Dendritic cell treated with granulocyte-macrophage colony-stimulating factor and Interleukin-4, amounts not matched to agents 40 ng/mL and 50 ng/mL, for 4 days (primary cell): ENCODE measurements around the gene POC1A.
"Not testable (repeated sequence)": the region's sequence is repeated elsewhere in the genome, so short reads cannot be mapped to it uniquely, and the experiment has no call there.

Source experiments
- H3K27ac Mint-ChIP-seq: one replicate; pipeline ENCODE4 v1.8.0; 2022; ENCODE audit warnings: mild to moderate bottlenecking, mixed read lengths
- H3K27me3 Mint-ChIP-seq: one replicate; pipeline ENCODE4 v1.8.0; 2022; ENCODE audit warnings: mild to moderate bottlenecking, mixed read lengths
- H3K36me3 Mint-ChIP-seq: one replicate; pipeline ENCODE4 v1.8.0; 2022; ENCODE audit warnings: low read depth, mixed read lengths
- H3K4me1 Mint-ChIP-seq: one replicate; pipeline ENCODE4 v1.8.0; 2022; ENCODE audit warnings: low read depth, mixed read lengths
- H3K4me3 Mint-ChIP-seq: one replicate; pipeline ENCODE4 v1.8.0; 2022; ENCODE audit warnings: mild to moderate bottlenecking, moderate library complexity, mixed read lengths
- H3K9me3 Mint-ChIP-seq: one replicate; pipeline ENCODE4 v1.8.0; 2022; ENCODE audit warnings: mixed read lengths
- intact Hi-C: fragments of 100-400 bp; cut with micrococcal nuclease; formaldehyde crosslinking; loops from one replicate; pipeline ENCODE4 v1.15.0; 2022

POC1A gene

DNA sequence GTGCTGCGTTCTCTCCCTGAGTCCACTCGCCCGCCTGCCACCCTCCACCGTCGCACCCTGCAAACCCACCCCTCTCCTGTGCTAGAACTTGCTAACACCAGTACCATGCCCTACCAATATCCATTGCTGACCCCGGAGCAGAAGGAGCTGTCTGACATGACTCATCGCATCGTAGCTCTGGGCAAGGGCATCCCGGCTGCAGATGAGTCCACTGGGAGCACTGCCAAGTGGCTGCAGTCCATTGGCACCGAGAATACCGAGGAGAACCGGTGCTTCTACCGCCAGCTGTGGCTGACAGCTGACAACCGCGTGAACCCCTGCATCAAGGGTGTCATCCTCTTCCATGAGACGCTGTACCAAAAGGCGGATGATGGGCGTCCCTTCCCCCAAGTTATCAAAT lies 38.8 kb upstream of the POC1A start:
- intact Hi-C loops: no loop called here
- H3K36me3 Mint-ChIP-seq: peaks cover under 1% of the 10 kb centered on the region
- peak overlapping the region; percentile 66 for H3K27ac Mint-ChIP-seq
- H3K27me3 Mint-ChIP-seq: no peaks in the 10 kb centered on the region
- peaks cover 80% of the 10 kb centered on the region for H3K4me1 Mint-ChIP-seq
- H3K9me3 Mint-ChIP-seq: no peaks in the 10 kb centered on the region
- H3K4me3 Mint-ChIP-seq: no peak overlapping the region

DNA sequence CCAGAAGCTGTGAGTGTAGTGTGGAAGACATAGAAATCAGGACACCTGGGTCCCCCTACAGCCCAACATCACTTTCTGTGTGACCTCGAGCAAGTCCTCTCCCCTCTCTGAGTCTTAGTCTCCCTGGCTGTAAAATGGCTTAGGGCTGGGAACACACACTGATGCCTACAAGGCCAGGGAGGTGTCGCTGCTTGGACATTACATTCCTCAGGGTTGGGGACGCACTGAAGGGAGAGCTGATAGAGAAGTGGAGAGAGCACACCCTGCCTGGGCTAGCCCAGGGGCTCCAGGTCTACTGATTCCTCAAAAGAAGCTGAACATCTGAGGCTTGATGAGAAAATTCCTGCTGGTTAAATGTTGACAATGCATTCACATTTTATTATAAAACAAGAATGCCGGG lies 37.4 kb upstream of the POC1A start:
- no peaks in the 10 kb centered on the region for H3K9me3 Mint-ChIP-seq
- H3K27ac Mint-ChIP-seq: peak overlapping the region; percentile 87
- intact Hi-C loops: no loop called here
- no peak overlapping the region for H3K4me3 Mint-ChIP-seq
- no peaks in the 10 kb centered on the region for H3K27me3 Mint-ChIP-seq
- no peaks in the 10 kb centered on the region for H3K36me3 Mint-ChIP-seq
- peaks cover 78% of the 10 kb centered on the region for H3K4me1 Mint-ChIP-seq

DNA sequence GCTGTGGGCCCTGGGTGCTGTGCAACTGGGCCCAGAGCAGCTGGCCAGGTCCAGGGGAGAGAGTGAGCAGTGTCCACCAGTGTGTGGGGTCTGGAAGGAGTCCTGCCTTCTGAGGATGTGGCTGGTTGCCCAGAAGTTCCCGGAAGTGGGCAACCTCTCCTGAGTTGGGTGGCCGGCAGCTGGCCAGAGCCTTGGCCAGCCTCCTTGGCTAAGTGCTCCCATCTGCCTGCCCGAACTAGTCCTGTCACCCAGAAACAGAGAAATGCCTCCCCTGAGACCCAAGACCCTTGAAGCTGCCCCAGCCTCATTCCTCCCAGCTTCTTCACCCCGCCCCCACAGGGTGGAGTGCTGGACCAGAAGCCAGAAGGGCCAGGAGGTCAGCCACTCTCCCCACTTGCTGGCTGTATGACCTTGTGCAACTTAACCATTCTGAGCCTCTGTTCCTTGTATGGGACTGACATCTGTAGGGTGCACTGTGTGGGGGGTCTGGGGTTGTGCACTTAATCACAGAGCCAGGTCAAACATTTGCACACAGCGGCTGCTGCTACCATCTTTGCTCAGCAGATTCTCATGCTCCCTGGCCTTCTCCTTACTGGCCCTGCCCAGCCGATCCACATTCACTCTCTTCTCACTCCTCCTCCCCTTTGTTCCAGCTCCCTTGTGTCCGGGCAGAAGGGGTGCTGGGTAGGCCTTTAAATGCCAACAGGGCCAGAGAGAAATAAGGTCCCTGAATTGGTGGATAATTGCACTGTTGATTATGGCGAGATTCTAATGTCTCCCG lies 36.3 kb upstream of the POC1A start:
- Mint-ChIP-seq H3K4me3 (no peak overlapping the region), H3K4me1 (peaks cover 78% of the 10 kb centered on the region), H3K27ac (peak overlapping the region; percentile 87), H3K36me3 (no peaks in the 10 kb centered on the region), H3K27me3 (no peaks in the 10 kb centered on the region), H3K9me3 (no peaks in the 10 kb centered on the region)
- intact Hi-C loops: no loop called here

DNA sequence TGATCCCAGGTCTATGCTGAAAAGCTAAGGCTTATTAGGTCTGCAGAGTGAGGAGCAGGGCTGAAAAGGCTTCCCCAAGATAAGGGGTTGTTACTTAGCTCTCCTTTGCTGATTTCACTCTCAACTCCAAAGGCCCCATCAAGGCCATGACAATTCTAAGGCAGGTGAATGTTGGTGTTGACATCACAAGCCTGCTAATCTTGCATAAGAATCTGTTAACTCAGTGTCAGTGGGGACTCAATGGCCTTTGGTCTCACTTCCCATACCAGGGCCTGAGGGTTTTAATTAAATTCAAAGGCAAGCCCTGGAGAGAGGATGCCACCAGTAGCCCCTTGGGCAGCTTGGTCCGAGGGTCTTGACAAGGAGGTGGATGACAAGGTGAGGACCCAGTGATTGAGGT lies 34.3 kb upstream of the POC1A start:
- no peaks in the 10 kb centered on the region for H3K36me3 Mint-ChIP-seq
- peak overlapping the region; percentile 87 for H3K27ac Mint-ChIP-seq
- no peak overlapping the region for H3K4me3 Mint-ChIP-seq
- intact Hi-C loops: no loop called here
- no peaks in the 10 kb centered on the region for H3K27me3 Mint-ChIP-seq
- no peaks in the 10 kb centered on the region for H3K9me3 Mint-ChIP-seq
- H3K4me1 Mint-ChIP-seq: peaks cover 82% of the 10 kb centered on the region

DNA sequence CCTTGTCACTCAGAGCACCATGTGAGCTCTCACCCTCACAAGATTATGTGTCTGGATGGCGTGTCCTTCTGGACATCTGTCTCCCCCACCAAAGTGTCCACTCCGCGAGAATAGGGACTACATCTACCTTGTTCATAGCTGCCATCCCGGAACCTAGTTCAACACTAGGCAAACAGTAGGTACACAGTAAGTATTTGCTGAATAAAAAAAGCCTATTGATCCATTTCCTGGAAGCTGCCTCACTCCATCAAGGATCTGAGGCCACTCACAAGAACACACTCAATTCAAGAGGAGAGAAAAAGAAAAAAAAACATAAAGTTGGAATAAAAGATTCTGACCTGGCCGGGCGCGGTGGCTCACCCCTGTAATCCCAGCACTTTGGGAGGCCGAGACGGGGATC lies 32.5 kb upstream of the POC1A start:
- no peaks in the 10 kb centered on the region for H3K27me3 Mint-ChIP-seq
- H3K36me3 Mint-ChIP-seq: no peaks in the 10 kb centered on the region
- H3K4me1 Mint-ChIP-seq: peaks cover 81% of the 10 kb centered on the region
- peak overlapping the region; percentile 85 for H3K27ac Mint-ChIP-seq
- no peaks in the 10 kb centered on the region for H3K9me3 Mint-ChIP-seq
- intact Hi-C loops: no loop called here
- H3K4me3 Mint-ChIP-seq: peak overlapping the region; percentile 9

DNA sequence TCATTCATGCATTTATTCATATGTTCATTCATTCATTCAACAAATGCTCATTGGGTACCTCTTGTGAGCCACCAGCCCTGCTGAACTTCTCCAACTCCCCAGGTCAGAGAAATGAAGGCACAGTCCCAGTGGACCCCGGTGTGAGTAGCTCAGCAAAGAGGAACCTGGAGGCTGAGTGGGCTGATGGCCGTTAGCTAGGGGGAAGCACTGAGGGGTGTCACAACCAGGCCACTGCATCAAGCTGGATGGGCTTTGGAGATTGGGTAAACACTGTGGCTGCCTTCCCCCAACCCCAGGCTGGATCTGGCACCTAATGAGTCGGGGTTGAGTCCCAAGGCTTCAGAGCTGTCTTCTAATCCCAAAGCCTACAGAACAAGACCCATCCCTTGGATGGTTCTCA lies 31.6 kb upstream of the POC1A start:
- peak overlapping the region; percentile 85 for H3K27ac Mint-ChIP-seq
- H3K4me1 Mint-ChIP-seq: peaks cover 72% of the 10 kb centered on the region
- no peaks in the 10 kb centered on the region for H3K27me3 Mint-ChIP-seq
- H3K9me3 Mint-ChIP-seq: no peaks in the 10 kb centered on the region
- no peaks in the 10 kb centered on the region for H3K36me3 Mint-ChIP-seq
- intact Hi-C loops: no loop called here
- H3K4me3 Mint-ChIP-seq: no peak overlapping the region

DNA sequence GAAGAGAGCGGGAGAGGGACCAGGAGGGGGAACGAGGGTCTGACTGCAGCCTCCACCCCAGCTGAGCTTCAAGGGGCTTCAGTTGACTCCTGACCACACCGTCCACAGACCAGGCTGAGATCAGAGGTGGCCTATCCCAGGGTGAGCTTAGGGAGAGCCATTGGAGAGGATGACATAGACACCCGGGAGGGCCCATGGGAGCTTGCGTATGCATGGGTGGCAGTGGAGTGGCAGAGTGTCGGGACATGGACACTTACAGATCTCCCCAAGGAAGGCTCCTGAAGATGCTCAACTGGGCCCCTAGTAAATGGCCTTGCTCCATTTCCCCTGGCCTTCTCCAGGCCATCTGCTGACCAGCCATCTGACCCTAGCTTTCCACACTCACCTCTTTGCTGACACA lies 31.1 kb upstream of the POC1A start:
- H3K9me3 Mint-ChIP-seq: no peaks in the 10 kb centered on the region
- H3K27ac Mint-ChIP-seq: peak overlapping the region; percentile 85
- no peak overlapping the region for H3K4me3 Mint-ChIP-seq
- intact Hi-C loops: no loop called here
- peaks cover 67% of the 10 kb centered on the region for H3K4me1 Mint-ChIP-seq
- H3K27me3 Mint-ChIP-seq: no peaks in the 10 kb centered on the region
- no peaks in the 10 kb centered on the region for H3K36me3 Mint-ChIP-seq

DNA sequence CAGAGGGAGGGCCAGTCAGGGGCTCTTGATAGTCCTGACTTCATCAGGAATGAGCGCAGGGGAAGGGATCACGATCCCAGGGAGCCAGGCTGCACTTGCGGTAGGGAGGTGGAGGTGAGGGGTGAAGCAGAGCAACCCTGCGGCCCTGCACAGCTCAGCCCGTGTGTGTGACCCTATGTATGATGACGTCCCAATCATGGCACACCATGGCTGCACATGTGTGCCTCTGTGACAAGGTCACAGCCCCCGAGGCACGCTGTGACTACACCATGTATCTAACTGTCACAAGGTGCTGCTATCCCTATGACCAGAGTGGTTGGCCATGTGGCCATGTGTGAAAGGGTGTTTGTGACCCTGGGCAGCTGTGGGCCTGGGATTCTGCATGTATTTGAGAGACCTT lies 30.5 kb upstream of the POC1A start:
- peaks cover 61% of the 10 kb centered on the region for H3K4me1 Mint-ChIP-seq
- H3K27ac Mint-ChIP-seq: peak overlapping the region; percentile 85
- H3K4me3 Mint-ChIP-seq: no peak overlapping the region
- intact Hi-C loops: no loop called here
- no peaks in the 10 kb centered on the region for H3K27me3 Mint-ChIP-seq
- no peaks in the 10 kb centered on the region for H3K9me3 Mint-ChIP-seq
- H3K36me3 Mint-ChIP-seq: no peaks in the 10 kb centered on the region

DNA sequence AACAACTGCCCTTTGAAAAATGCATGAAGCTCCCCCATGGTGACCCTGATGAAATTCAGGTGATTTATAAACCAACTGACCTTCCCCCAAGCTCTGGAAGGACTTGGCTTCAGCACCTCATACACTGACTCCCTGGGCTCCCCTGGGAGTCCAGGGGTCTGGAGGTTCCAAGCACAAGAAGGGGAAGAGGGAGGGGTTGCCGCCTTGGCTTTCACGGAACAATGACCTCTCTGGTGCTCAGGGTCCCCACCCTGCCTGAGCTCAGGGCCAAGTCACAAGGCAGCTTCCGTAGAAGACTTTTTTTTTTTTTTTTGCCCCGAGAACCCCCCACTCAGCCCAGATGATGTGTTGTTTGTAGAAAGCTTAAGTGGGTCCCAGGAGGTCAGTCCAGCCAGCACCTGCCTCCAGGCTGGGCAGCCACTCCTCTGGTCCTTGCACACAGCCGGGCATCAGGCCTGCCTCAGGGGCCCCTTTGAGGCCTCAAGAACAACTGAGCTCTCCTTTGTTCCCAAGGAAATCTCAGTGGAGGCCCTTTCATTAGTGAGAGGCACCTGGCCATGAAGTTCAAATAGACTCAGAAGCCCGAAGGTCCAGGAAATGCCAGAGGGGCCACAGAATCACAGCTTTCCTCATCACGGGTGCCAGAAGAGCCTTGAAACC lies 29.7 kb upstream of the POC1A start:
- Mint-ChIP-seq H3K4me1 (peaks cover 53% of the 10 kb centered on the region), H3K9me3 (no peaks in the 10 kb centered on the region), H3K27me3 (no peaks in the 10 kb centered on the region), H3K36me3 (no peaks in the 10 kb centered on the region), H3K4me3 (no peak overlapping the region), H3K27ac (peak overlapping the region; percentile 59)
- intact Hi-C loops: no loop called here

DNA sequence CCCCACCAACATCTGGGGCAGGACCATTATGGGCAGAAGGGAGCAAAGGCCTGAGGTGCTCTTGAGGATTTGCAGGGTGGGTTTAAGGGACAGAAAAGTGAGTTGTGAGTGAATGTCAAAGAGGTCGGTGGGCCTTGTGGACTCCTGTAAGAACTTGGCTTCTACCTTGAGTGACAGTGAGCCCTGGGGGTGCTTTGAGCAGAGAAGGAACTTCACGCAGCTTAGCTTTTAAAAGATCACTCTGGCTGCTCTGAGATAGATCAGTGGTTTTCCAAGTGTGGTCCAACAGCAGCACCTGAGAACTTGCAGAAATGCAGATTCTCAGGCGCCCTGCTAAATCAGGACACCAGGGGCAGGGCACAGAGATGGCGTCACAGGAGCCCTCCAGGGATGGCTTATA lies 28.5 kb upstream of the POC1A start:
- peaks cover 3% of the 10 kb centered on the region for H3K27me3 Mint-ChIP-seq
- no peaks in the 10 kb centered on the region for H3K9me3 Mint-ChIP-seq
- no peak overlapping the region for H3K4me3 Mint-ChIP-seq
- intact Hi-C loops: no loop called here
- H3K4me1 Mint-ChIP-seq: peaks cover 60% of the 10 kb centered on the region
- no peaks in the 10 kb centered on the region for H3K36me3 Mint-ChIP-seq
- peak overlapping the region; percentile 12 for H3K27ac Mint-ChIP-seq

DNA sequence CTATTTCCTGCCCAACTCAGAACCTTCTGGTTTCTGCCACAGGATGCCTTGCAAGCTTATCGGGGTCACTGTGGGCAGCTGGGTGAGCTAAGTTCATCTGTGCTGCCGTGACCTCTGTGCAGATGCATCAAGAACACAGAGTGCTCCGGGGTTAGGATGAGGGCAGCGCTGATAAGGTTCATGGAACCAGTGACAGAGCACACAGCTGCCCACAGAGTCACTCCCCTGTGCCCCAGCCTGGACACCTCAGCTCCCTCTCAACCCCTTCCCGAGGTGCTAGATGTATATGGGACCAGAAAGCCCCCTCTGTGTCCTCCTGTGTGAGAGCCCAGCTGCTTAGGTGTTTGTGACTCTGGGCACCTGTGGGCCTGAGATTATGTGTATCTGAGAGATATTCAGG lies 28.0 kb upstream of the POC1A start:
- Mint-ChIP-seq H3K4me1 (peaks cover 60% of the 10 kb centered on the region), H3K9me3 (no peaks in the 10 kb centered on the region), H3K36me3 (no peaks in the 10 kb centered on the region), H3K27me3 (peaks cover 3% of the 10 kb centered on the region), H3K27ac (peak overlapping the region; percentile 12), H3K4me3 (no peak overlapping the region)
- intact Hi-C loops: no loop called here

DNA sequence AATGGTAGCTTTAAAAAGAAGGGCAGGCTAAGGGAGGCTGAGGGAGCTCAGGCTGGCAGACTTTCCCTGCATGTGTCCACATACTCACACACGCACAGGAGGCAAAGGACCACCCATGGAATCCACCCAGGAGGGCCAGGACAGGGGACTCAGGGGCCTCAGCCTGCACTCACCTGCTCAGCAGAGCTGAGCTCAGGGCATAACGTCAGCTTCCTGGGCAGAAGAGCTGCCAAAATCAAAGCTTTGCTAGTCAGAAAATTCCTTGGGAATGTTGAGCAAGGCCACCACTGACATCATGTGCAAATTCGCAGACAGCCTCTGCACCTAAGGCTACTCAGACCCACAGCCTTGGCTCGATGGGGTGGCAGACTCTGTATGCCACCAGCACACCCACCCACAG lies 27.3 kb upstream of the POC1A start:
- Mint-ChIP-seq H3K4me3 (no peak overlapping the region), H3K27me3 (peaks cover 3% of the 10 kb centered on the region), H3K27ac (no peak overlapping the region), H3K36me3 (no peaks in the 10 kb centered on the region), H3K4me1 (peaks cover 54% of the 10 kb centered on the region), H3K9me3 (no peaks in the 10 kb centered on the region)
- intact Hi-C loops: no loop called here

DNA sequence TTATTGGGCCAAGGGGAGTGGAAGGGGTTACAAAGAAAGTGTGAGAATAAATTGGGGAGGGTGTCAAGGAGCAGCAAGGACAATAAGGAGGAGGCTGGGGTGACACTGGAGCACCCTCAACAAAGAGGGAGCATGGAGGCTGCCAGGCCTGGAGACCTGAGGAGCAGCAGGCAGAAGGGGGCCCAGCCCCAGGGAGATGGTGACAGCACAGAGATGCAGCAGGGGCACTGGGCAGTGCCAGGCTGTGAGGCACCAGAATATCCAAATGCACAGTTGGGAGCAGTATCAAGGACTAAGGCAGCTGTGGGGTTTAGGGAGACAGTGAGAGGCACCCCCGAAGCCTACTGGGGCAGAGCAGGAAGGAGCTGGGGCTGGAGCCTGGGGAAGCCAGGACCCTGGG lies 24.3 kb upstream of the POC1A start:
- intact Hi-C loops: no loop called here
- no peaks in the 10 kb centered on the region for H3K36me3 Mint-ChIP-seq
- H3K27me3 Mint-ChIP-seq: peaks cover 5% of the 10 kb centered on the region
- no peaks in the 10 kb centered on the region for H3K9me3 Mint-ChIP-seq
- H3K4me3 Mint-ChIP-seq: no peak overlapping the region
- peak overlapping the region; percentile 23 for H3K27ac Mint-ChIP-seq
- peaks cover 41% of the 10 kb centered on the region for H3K4me1 Mint-ChIP-seq

DNA sequence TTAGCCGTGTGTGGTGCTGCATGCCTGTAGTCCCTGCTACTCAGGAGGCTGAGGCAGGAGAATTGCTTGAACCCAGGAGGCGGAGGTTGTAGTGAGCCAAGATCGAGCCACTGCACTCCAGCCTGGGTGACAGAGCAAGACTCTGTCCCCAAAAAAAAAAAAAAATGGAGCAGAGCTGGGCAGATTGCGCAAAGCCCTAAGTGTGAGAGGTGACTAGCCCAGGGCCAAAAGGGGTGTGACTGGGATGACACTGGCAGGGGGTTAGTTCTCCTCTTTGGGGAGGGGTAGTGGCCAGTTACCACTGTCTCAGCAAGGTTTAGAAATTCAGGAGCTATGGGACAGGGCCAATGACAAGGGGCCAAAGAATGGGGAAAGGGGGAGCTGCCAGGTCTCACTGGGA lies 23.9 kb upstream of the POC1A start:
- Mint-ChIP-seq H3K27ac (peak overlapping the region; percentile 23), H3K4me1 (peaks cover 39% of the 10 kb centered on the region)
- H3K9me3 Mint-ChIP-seq, intact Hi-C loops, H3K27me3 Mint-ChIP-seq, H3K36me3 Mint-ChIP-seq, H3K4me3 Mint-ChIP-seq: not testable (repeated sequence)

DNA sequence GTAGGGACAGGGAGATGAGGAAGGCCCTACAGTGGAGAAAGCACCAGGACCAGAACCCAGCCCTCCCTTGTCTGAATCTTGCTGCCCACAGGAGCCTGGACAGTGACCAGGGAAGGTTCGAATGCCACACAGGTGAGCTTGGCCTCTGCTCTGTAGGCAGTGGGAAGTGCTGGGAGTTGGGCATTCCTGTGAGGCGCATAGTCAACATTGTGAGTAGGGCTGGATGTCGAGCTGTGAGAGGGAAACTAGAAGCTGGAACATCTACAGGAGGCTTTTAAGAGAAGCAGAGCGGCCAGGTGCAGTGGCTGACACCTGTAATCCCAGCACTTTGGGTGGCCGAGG lies 23.4 kb upstream of the POC1A start:
- Mint-ChIP-seq H3K27me3 (peaks cover 5% of the 10 kb centered on the region), H3K36me3 (no peaks in the 10 kb centered on the region), H3K4me3 (no peak overlapping the region), H3K27ac (peak overlapping the region; percentile 23), H3K9me3 (no peaks in the 10 kb centered on the region), H3K4me1 (peaks cover 37% of the 10 kb centered on the region)
- intact Hi-C loops: no loop called here
